ENCODE measurements around the gene GPRIN3. TPM values are rescaled to one million over a fixed set of nuclear protein-coding genes. Genes with fewer than 3 reads are reported as not detected.

GPRIN3 gene
- total and polyA plus RNA-seq, 2 donors (not counting 3 experiments of a cell fraction or from before 2014, with no cell fraction given): 0.17 to 2.2 TPM

DNA sequence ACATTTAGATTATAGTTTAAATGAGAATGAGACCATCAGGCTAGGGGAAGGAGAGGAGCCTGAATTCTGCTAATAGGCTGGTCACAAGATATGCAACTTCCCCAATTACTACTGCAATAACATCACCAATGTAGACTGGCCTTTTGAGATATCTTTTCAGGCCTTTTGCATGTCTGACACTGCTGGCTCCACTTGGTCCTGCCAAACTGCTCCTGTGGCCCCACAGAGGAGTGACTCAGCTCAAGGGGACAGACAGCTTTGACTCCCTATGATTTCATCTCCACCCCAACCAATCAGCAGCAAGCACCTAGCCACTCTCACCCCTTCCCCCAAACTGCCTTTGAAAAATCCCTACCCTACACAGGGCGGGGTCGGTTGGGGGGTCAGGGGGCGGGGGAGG lies 22.8 kb downstream of the GPRIN3 start:
- no peaks in the 10 kb centered on the region for H3K4me1 ChIP-seq (ENCODE audit: control insufficient read depth, extremely low read depth, insufficient read depth, low read length)
- POLR2A ChIA-PET: no interaction called here
- H3K36me3 ChIP-seq (ENCODE audit: control insufficient read depth in 2 of 2, extremely low read depth in 1 of 2, insufficient read depth in 2 of 2, low read length in 2 of 2): no peaks in the 10 kb centered on the region
- H3K9ac ChIP-seq (replicated peaks; ENCODE audit: extremely low read depth, insufficient read depth, low read length): no peak overlapping the region
- TF ChIP-seq POLR2A (IDR thresholded peaks at IDR 0.05; ENCODE audit: low read depth, low read length): no peak
- no peak for TF ChIP-seq MYC (IDR thresholded peaks at IDR 0.05; ENCODE audit: low read depth, low read length)
- TF ChIP-seq, protein P1, sequence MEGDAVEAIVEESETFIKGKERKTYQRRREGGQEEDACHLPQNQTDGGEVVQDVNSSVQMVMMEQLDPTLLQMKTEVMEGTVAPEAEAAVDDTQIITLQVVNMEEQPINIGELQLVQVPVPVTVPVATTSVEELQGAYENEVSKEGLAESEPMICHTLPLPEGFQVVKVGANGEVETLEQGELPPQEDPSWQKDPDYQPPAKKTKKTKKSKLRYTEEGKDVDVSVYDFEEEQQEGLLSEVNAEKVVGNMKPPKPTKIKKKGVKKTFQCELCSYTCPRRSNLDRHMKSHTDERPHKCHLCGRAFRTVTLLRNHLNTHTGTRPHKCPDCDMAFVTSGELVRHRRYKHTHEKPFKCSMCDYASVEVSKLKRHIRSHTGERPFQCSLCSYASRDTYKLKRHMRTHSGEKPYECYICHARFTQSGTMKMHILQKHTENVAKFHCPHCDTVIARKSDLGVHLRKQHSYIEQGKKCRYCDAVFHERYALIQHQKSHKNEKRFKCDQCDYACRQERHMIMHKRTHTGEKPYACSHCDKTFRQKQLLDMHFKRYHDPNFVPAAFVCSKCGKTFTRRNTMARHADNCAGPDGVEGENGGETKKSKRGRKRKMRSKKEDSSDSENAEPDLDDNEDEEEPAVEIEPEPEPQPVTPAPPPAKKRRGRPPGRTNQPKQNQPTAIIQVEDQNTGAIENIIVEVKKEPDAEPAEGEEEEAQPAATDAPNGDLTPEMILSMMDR (IDR thresholded peaks at IDR 0.05; ENCODE audit: extremely low read depth in 1 of 2, insufficient read depth in 1 of 2, low read depth in 1 of 2, low read length in 2 of 2): no peak
- TF ChIP-seq, protein P2, sequence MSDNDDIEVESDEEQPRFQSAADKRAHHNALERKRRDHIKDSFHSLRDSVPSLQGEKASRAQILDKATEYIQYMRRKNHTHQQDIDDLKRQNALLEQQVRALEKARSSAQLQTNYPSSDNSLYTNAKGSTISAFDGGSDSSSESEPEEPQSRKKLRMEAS (IDR thresholded peaks at IDR 0.05; ENCODE audit: insufficient read depth, insufficient read length): no peak
- H3K27ac ChIP-seq (ENCODE audit: insufficient read depth, low read depth, low read length): no peak overlapping the region
- no peaks in the 10 kb centered on the region for H3K9me3 ChIP-seq (replicated peaks; ENCODE audit: control insufficient read depth, insufficient read depth, low read length)
- no peaks in the 10 kb centered on the region for H3K9me1 ChIP-seq (replicated peaks; ENCODE audit: control insufficient read depth, extremely low read depth, insufficient read depth, low read length)
- dilution Hi-C loops (cut with MboI; ENCODE audit: extremely low pct_ligation_motif_present, low sequenced_read_pairs) (no loop called here), intact Hi-C loops (cut with micrococcal nuclease) (no loop called here)
- FAIRE-seq: no peak
- peaks cover 4 to 11% of the 10 kb centered on the region in 2 experiments for H3K27me3 ChIP-seq (ENCODE audit: control insufficient read depth in 2 of 2, insufficient read depth in 2 of 2, low read length in 2 of 2)
- no peak overlapping the region for H2AFZ ChIP-seq (ENCODE audit: low read depth, low read length)
- H3K79me2 ChIP-seq (ENCODE audit: control insufficient read depth, insufficient read depth, low read length): no peaks in the 10 kb centered on the region
- H3K4me2 ChIP-seq (ENCODE audit: insufficient read depth, low read length): no peak overlapping the region
- H3K4me3 ChIP-seq (replicated peaks in 1 of 3; ENCODE audit: insufficient read depth in 1 of 3, low read depth in 1 of 3, low read length in 3 of 3): no peak overlapping the region
- no peaks in the 10 kb centered on the region for H4K20me1 ChIP-seq (replicated peaks; ENCODE audit: control insufficient read depth, extremely low read depth, insufficient read depth, low read length)
- DNase-seq (ENCODE audit: low read depth, low spot score): no peak
- BruUV-seq (replicated peaks): no TSS peak
- CTCF ChIA-PET: no interaction called here

DNA sequence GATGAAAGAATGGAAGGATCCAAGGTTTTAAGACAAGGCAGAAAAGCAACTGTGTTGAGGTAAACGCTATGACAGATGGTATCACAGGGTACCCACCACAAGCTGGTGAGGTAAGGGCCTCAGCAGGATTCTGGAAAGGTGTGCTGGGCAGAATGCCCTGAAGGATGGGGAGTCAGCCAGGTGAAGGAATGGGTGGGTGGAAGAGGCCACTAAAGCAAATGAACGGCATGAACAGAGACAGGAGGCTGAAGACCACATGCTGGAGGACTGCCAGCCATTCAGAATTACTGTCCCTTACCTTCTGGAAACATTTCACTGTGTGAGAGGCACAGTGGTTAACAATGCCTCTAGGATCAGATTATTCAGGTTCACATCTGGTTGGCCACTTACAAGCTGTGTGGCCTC lies 23.6 kb downstream of the GPRIN3 start:
- POLR2A ChIA-PET: no interaction called here
- no peak for DNase-seq (ENCODE audit: low read depth, low spot score)
- no peak overlapping the region for H3K4me2 ChIP-seq (ENCODE audit: insufficient read depth, low read length)
- dilution Hi-C loops (cut with MboI; ENCODE audit: extremely low pct_ligation_motif_present, low sequenced_read_pairs) (no loop called here), intact Hi-C loops (cut with micrococcal nuclease) (no loop called here)
- TF ChIP-seq JUN (IDR thresholded peaks at IDR 0.05; ENCODE audit: borderline replicate concordance, insufficient read depth, insufficient read length, low read depth) (no peak), GATA2 (IDR thresholded peaks at IDR 0.05; ENCODE audit: insufficient read depth, insufficient read length, low read depth, low read length) (no peak), POLR2A (IDR thresholded peaks at IDR 0.05; ENCODE audit: low read depth, low read length) (no peak), MYC (IDR thresholded peaks at IDR 0.05; ENCODE audit: low read depth, low read length) (no peak), FOS (IDR thresholded peaks at IDR 0.05; ENCODE audit: borderline replicate concordance, insufficient read depth, low read length) (no peak)
- TF ChIP-seq, protein P2 (IDR thresholded peaks at IDR 0.05; ENCODE audit: insufficient read depth, insufficient read length): no peak
- H3K79me2 ChIP-seq (ENCODE audit: control insufficient read depth, insufficient read depth, low read length): no peaks in the 10 kb centered on the region
- no peak overlapping the region for H2AFZ ChIP-seq (ENCODE audit: low read depth, low read length)
- no peaks in the 10 kb centered on the region for H3K4me1 ChIP-seq (ENCODE audit: control insufficient read depth, extremely low read depth, insufficient read depth, low read length)
- H3K9ac ChIP-seq (replicated peaks; ENCODE audit: extremely low read depth, insufficient read depth, low read length): no peak overlapping the region
- H3K9me1 ChIP-seq (replicated peaks; ENCODE audit: control insufficient read depth, extremely low read depth, insufficient read depth, low read length): no peaks in the 10 kb centered on the region
- no TSS peak for BruUV-seq (replicated peaks)
- no peak for FAIRE-seq
- no peaks in the 10 kb centered on the region for H3K9me3 ChIP-seq (replicated peaks; ENCODE audit: control insufficient read depth, insufficient read depth, low read length)
- CTCF ChIA-PET: interaction anchor here (0.8 kb wide), 1 partner anchor 10 kb away, joined by 3 read pairs; no protein-coding TSS in a partner anchor
- H3K4me3 ChIP-seq (replicated peaks in 1 of 3; ENCODE audit: insufficient read depth in 1 of 3, low read depth in 1 of 3, low read length in 3 of 3): no peak overlapping the region
- H3K27ac ChIP-seq (ENCODE audit: insufficient read depth, low read depth, low read length): no peak overlapping the region
- no peaks in the 10 kb centered on the region for H4K20me1 ChIP-seq (replicated peaks; ENCODE audit: control insufficient read depth, extremely low read depth, insufficient read depth, low read length)
- no peaks in the 10 kb centered on the region for H3K36me3 ChIP-seq (ENCODE audit: control insufficient read depth in 2 of 2, extremely low read depth in 1 of 2, insufficient read depth in 2 of 2, low read length in 2 of 2)
- peaks cover 5 to 11% of the 10 kb centered on the region in 2 experiments for H3K27me3 ChIP-seq (ENCODE audit: control insufficient read depth in 2 of 2, insufficient read depth in 2 of 2, low read length in 2 of 2)
